Vagina (tissue), 2 donors: ENCODE measurements around the gene MTURN.

Experiments used
- CTCF ChIP-seq, 3 experiments: fragments of 450-650 bp in 2 of 3; fragments of 200-600 bp in 1 of 3; sonication (generic) in 1 of 3; IDR thresholded peaks; one replicate each; pipeline ENCODE4 v1.5.1; 2017 to 2019; ENCODE audit warnings: antibody characterized with exemption in 3 of 3, mild to moderate bottlenecking in 2 of 3, moderate library complexity in 2 of 3
- POLR2A ChIP-seq, 2 donors: fragments of 450-650 bp; IDR thresholded peaks; one replicate each; pipeline ENCODE4 v1.6.1; 2017; ENCODE audit warnings: antibody characterized with exemption in 2 of 2, mild to moderate bottlenecking in 2 of 2, moderate library complexity in 2 of 2
- POLR2AphosphoS5 ChIP-seq, 2 donors: sonication (generic); formaldehyde crosslinking; IDR thresholded peaks; one replicate each; pipeline ENCODE4 v1.9.0; 2017; ENCODE audit warnings: antibody characterized with exemption in 2 of 2, mild to moderate bottlenecking in 2 of 2, low read depth in 1 of 2; ENCODE audit not compliant: insufficient read depth in 1 of 2

GRCh38 chr7:30147223-30147622 lies 12.4 kb downstream of the MTURN start:
- TF ChIP-seq CTCF (IDR thresholded peaks at IDR 0.05) (no peak), POLR2AphosphoS5 (IDR thresholded peaks at IDR 0.05; ENCODE audit: insufficient read depth in 1 of 2, low read depth in 1 of 2) (no peak), POLR2A (IDR thresholded peaks at IDR 0.05) (no peak)
